Measurements from ENCODE around the gene PRKCQ.
A peak's percentile ranks its signal among the peaks of the same experiment; 100 is the strongest.
"Not testable (repeated sequence)": the region's sequence is repeated elsewhere in the genome, so short reads cannot be mapped to it uniquely, and the experiment has no call there.

The PRKCQ gene

DNA sequence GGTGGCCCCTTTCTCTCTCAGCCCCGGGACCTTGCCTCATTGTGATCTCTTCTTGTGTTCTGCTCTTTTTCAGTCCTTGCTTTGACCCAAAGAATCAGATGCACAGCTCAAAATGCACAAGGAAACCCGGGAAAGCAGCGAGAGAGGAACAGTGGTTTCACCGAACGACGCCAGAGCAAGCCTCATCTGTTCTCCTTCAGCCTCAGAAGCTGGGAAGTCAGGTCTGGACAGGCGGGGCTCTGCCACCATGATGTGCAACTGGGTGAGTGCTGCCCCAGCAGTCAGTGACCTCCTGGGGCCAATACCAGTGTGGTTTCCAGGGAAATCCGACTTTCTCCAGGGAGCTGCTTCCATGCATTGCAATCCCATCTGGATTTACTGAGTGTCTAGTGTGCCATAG is 133.4 kb downstream of the PRKCQ start:
- TF ChIP-seq, protein P1, sequence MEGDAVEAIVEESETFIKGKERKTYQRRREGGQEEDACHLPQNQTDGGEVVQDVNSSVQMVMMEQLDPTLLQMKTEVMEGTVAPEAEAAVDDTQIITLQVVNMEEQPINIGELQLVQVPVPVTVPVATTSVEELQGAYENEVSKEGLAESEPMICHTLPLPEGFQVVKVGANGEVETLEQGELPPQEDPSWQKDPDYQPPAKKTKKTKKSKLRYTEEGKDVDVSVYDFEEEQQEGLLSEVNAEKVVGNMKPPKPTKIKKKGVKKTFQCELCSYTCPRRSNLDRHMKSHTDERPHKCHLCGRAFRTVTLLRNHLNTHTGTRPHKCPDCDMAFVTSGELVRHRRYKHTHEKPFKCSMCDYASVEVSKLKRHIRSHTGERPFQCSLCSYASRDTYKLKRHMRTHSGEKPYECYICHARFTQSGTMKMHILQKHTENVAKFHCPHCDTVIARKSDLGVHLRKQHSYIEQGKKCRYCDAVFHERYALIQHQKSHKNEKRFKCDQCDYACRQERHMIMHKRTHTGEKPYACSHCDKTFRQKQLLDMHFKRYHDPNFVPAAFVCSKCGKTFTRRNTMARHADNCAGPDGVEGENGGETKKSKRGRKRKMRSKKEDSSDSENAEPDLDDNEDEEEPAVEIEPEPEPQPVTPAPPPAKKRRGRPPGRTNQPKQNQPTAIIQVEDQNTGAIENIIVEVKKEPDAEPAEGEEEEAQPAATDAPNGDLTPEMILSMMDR (IDR thresholded peaks at IDR 0.05; ENCODE audit: low read depth, low read length), result no peak
- H3K4me3 ChIP-seq (ENCODE audit: low read depth, low read length), result no peak overlapping the region

DNA sequence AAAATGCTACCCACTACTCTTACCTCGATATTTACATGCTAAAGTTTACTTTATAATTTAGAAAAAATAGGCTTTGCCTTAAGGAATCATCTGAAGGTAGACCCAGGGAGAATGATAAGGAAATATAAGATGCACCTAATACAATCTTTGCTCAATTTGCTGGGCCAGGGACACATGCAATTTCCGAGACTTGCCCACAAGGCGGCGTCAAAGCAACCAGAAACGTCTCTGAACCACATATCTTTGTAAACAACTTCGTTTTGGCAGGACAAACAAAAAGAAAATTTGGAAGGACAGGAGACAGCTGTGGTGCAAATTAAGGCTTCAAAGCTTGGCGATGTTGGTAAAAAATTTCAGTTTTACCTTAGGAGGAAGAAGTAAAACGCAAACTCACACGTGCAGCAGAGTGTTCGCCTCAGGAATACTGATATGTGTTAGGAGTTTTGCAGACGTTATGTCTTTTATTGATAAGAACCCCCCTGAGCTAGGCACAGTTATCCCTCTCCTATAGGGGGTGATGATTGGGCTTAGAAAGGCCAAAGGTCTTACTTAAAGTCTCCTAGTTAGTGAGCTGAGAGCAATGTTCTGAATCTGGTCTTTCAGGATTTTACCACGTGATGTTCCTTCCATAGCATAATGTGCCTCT is 134.3 kb downstream of the PRKCQ start:
- TF ChIP-seq, protein P1 (IDR thresholded peaks at IDR 0.05; ENCODE audit: low read depth, low read length), result peak; percentile 70
- H3K4me3 ChIP-seq (ENCODE audit: low read depth, low read length), result no peak overlapping the region

DNA sequence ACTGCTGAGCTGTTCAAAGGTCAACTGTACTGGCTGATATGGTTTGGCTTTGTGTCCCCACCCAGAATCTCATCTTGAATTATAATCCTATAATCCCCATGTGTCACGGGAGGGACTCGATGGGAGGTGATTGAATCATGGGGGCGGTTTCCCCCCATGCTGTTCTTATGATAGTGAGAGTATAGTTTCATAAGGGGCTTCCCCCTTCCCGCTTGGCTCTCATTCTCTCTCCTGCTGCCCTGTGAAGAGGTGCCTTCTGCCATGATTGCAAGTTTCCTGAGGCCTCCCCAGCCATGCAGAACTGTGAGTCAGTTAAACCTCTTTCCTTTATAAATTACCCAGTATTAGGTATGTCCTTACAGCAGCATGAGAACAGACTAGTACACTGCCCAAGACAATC is 140.2 kb downstream of the PRKCQ start:
- not testable (repeated sequence) for H3K4me3 ChIP-seq (ENCODE audit: low read depth, low read length)

DNA sequence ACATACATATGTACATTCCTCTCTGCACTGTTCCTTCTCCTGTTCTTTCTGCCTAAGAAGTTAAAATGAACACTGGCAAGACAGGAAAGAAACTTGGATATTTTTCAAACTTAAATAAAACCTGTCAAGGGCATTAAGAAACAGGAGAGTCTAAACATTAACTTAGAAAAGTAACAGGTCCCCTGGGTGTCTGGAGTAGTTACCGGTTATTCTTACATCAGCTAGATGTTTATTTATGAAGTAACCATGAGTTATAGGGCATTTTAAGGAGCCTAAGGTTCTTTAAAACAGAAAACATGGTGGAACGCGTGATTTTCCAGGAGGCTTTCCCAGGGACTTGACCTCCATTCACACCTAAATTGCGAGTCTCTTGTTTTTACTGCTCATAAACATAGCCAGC is 148.2 kb downstream of the PRKCQ start:
- H3K4me3 ChIP-seq (ENCODE audit: low read depth, low read length), result no peak overlapping the region
- TF ChIP-seq, protein P1 (IDR thresholded peaks at IDR 0.05; ENCODE audit: low read depth, low read length), result no peak

DNA sequence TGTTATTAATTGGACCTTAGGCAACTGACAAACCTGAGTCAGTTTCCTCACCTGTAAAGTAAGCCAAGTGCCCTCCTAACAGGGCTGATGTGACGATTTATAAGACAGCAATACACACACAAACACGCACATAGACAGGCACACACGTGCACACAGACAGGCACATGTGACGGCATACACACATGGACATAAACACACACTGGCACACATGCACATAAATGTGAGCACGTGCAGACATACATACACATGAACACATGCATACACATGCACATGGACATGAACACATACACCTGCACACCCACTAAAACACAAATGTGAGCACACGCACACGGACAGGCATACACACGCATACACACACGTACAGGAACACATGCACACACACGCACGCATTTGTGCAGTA is 148.9 kb downstream of the PRKCQ start:
- TF ChIP-seq, protein P1 (IDR thresholded peaks at IDR 0.05; ENCODE audit: low read depth, low read length), result no peak
- no peak overlapping the region for H3K4me3 ChIP-seq (ENCODE audit: low read depth, low read length)

DNA sequence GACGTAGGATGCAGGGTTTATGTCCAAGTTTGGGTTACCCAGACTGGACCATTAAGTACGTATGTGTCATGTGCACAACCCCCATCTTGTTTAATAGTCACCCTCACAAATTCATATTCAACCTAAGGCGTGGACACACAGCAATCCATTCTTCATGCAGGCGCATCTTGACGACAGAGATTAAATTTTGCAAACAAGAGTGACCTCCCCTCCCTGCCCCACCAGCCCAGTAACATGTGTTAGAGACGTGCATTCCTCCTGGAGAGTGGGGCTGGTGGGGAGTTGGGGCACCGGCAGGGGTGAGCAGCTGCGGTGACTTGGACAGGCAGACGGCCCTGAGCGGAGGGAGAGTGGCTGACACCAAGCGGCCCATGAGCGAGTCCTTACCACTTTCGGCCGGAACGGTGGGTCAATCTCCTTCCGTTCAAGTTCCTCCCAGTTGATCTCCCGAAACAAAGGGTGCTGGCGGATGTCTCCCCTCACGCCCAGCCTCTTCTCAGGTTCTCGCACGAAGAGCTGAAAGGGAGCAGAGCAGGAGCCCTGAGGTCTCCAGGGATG is 149.6 kb downstream of the PRKCQ start:
- TF ChIP-seq, protein P1 (IDR thresholded peaks at IDR 0.05; ENCODE audit: low read depth, low read length), result no peak
- H3K4me3 ChIP-seq (ENCODE audit: low read depth, low read length), result no peak overlapping the region

DNA sequence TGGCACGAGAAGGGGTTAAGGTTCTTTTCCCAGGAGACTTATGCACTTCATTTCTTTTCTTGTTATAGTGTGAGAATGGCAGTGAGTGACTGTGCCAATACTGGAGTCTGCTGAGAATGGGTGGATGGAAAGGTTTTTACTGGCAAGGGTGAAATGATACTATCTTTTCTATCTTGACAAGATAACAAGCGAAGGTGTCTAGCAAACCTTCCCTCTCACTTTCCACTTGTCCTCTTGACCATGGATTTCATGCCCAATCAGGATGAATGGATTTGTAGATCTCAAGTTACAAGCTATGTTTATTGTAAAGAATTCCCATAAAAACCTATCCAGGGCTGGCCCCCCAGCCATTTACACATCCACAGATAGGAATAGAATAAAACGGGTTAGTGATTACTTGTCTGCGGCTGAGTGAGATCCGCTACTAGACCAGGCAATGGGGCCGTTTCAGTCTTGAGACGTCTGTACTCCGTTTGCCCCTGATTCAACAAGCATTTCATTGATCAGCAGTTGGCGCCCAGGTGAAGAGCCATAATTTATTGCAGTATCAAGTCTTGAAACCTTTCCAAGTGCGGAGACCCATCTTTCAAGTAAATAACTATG is 152.6 kb downstream of the PRKCQ start:
- no peak overlapping the region for H3K4me3 ChIP-seq (ENCODE audit: low read depth, low read length)
- TF ChIP-seq, protein P1 (IDR thresholded peaks at IDR 0.05; ENCODE audit: low read depth, low read length), result no peak
